Endothelial cell of umbilical vein (primary cell): ENCODE results near the gene NDUFS3. TPM values are rescaled to one million over a fixed set of nuclear protein-coding genes. Genes with fewer than 3 reads are reported as not detected.

ENCODE experiments used
- BruUV-seq: library from RNA; stranded (reverse); fragments of 400-500 nt; replicated peaks from 2 replicates; lab custom pipeline; 2021; lab: Mats Ljungman, UMichigan
- CTCF ChIA-PET: fragments of 300-600, 350-600 bp; sonication (Branson Sonifier 250); formaldehyde crosslinking; loops from one replicate; lab custom pipeline; 2021; ENCODE audit warnings: antibody characterized with exemption, inconsistent platforms; lab: Charles Lee
- POLR2A ChIA-PET: fragments of 300-600, 350-600 bp; sonication (Branson Sonifier 250); formaldehyde crosslinking; loops from one replicate; lab custom pipeline; 2021; ENCODE audit warnings: antibody characterized with exemption, inconsistent platforms; lab: Charles Lee
- DNase-seq: peaks from one replicate; pipeline ENCODE4 v3.0.0-alpha.2; 2011; ENCODE audit warnings: low read depth, low spot score
- FAIRE-seq: peaks from 2 replicates; lab custom pipeline; 2011; peaks lifted over from hg19 to GRCh38; lab: Jason Lieb, UNC
- H2AFZ ChIP-seq: 2 replicates; pipeline ENCODE4 v1.6.0; 2012; ENCODE audit warnings: low read depth, low read length, control low read depth, inconsistent platforms
- H3K27ac ChIP-seq: 2 replicates; pipeline ENCODE4 v1.5.1; 2011; ENCODE audit warnings: low read depth, mild to moderate bottlenecking, control low read depth, low read length, moderate library complexity; ENCODE audit not compliant: insufficient read depth
- H3K27me3 ChIP-seq, 2 experiments: 2 replicates each; pipeline versions ENCODE4 v1.6.0 to v1.6.1; 2011; ENCODE audit warnings: low read length in 2 of 2, mixed read lengths in 1 of 2; ENCODE audit not compliant: control insufficient read depth in 2 of 2, insufficient read depth in 2 of 2
- H3K36me3 ChIP-seq, 2 experiments: 2 replicates in 1 of 2; 3 replicates in 1 of 2; pipeline ENCODE4 v1.5.1; 2011; ENCODE audit warnings: low read length in 2 of 2, mild to moderate bottlenecking in 1 of 2, moderate library complexity in 1 of 2; ENCODE audit not compliant: control insufficient read depth in 2 of 2, insufficient read depth in 2 of 2; ENCODE audit errors: extremely low read depth in 1 of 2
- H3K4me1 ChIP-seq: 3 replicates; pipeline ENCODE4 v1.5.1; 2011; ENCODE audit warnings: mild to moderate bottlenecking, low read length; ENCODE audit not compliant: control insufficient read depth, insufficient read depth; ENCODE audit errors: extremely low read depth
- H3K4me2 ChIP-seq: 2 replicates; pipeline ENCODE4 v1.6.1; 2011; ENCODE audit warnings: low read length, control low read depth, mixed read lengths; ENCODE audit not compliant: insufficient read depth
- H3K4me3 ChIP-seq, 3 experiments: fragments of 200-600 bp in 1 of 3; sonication (generic), shearing (Covaris generic) in 1 of 3; replicated peaks in 1 of 3; 2 replicates each; pipeline ENCODE4 v1.5.1; 2011 to 2016; ENCODE audit warnings: control low read depth in 3 of 3, low read length in 3 of 3, mild to moderate bottlenecking in 2 of 3, inconsistent platforms in 1 of 3, low read depth in 1 of 3, moderate library complexity in 1 of 3; ENCODE audit not compliant: insufficient read depth in 1 of 3
- H3K79me2 ChIP-seq: 2 replicates; pipeline ENCODE4 v1.6.0; 2012; ENCODE audit warnings: low read length, inconsistent platforms; ENCODE audit not compliant: control insufficient read depth, insufficient read depth
- H3K9ac ChIP-seq: replicated peaks from 2 replicates; pipeline ENCODE3; 2011; ENCODE audit warnings: low read length, control low read depth; ENCODE audit not compliant: insufficient read depth; ENCODE audit errors: extremely low read depth
- H3K9me1 ChIP-seq: replicated peaks from 3 replicates; pipeline ENCODE4 v1.6.0; 2011; ENCODE audit warnings: mild to moderate bottlenecking, low read length; ENCODE audit not compliant: control insufficient read depth, insufficient read depth; ENCODE audit errors: extremely low read depth
- H3K9me3 ChIP-seq: replicated peaks from 2 replicates; pipeline ENCODE4 v1.5.1; 2012; ENCODE audit warnings: low read length, inconsistent platforms; ENCODE audit not compliant: control insufficient read depth, insufficient read depth
- H4K20me1 ChIP-seq: replicated peaks from 2 replicates; pipeline ENCODE3; 2011; ENCODE audit warnings: mild to moderate bottlenecking, low read length; ENCODE audit not compliant: control insufficient read depth, insufficient read depth; ENCODE audit errors: extremely low read depth
- CTCF ChIP-seq, 2 donors: IDR thresholded peaks; 1 replicate in 1 of 2; 2 replicates in 1 of 2; pipeline ENCODE4 v1.5.1; 2011; ENCODE audit warnings: low read length in 2 of 2, mild to moderate bottlenecking in 2 of 2, moderate library complexity in 2 of 2, control low read depth in 1 of 2, inconsistent platforms in 1 of 2, low read depth in 1 of 2; ENCODE audit not compliant: insufficient read depth in 1 of 2; ENCODE audit errors: extremely low read depth in 1 of 2
- EZH2 ChIP-seq: IDR thresholded peaks from 2 replicates; pipeline ENCODE4 v1.6.1; 2012; ENCODE audit warnings: borderline replicate concordance, low read depth, mild to moderate bottlenecking, moderate library complexity, low read length, inconsistent platforms; ENCODE audit not compliant: severe bottlenecking
- FOS ChIP-seq: IDR thresholded peaks from 2 replicates; pipeline ENCODE4 v1.6.1; 2011; ENCODE audit warnings: mild to moderate bottlenecking, low read length, moderate library complexity, borderline replicate concordance; ENCODE audit not compliant: insufficient read depth
- GATA2 ChIP-seq: IDR thresholded peaks from 2 replicates; pipeline ENCODE4 v1.7.0; 2011; ENCODE audit warnings: low read depth, mild to moderate bottlenecking, moderate library complexity, mixed read lengths, low read length; ENCODE audit not compliant: insufficient read length, insufficient read depth
- JUN ChIP-seq: IDR thresholded peaks from 2 replicates; pipeline ENCODE4 v1.6.1; 2011; ENCODE audit warnings: borderline replicate concordance, low read depth; ENCODE audit not compliant: insufficient read length, insufficient read depth
- MAX ChIP-seq: IDR thresholded peaks from 2 replicates; pipeline ENCODE4 v1.6.1; 2011; ENCODE audit not compliant: insufficient read depth, insufficient read length
- MYC ChIP-seq: IDR thresholded peaks from one replicate; pipeline ENCODE4 v1.6.1; 2011; ENCODE audit warnings: mild to moderate bottlenecking, low read depth, low read length
- POLR2A ChIP-seq: IDR thresholded peaks from 2 replicates; pipeline ENCODE4 v1.6.1; 2012; ENCODE audit warnings: low read depth, mild to moderate bottlenecking, control low read depth, low read length
- POLR2AphosphoS5 ChIP-seq: IDR thresholded peaks from 2 replicates; pipeline ENCODE4 v1.6.1; 2012; ENCODE audit warnings: low read depth, mild to moderate bottlenecking, control low read depth, low read length, moderate library complexity; ENCODE audit not compliant: insufficient read depth
- dilution Hi-C: fragments of 300-500 bp; cut with MboI; formaldehyde crosslinking; loops from one replicate; pipeline ENCODE4 v1.15.0; 2019; ENCODE audit warnings: low sequenced_read_pairs; ENCODE audit not compliant: extremely low pct_ligation_motif_present
- intact Hi-C: fragments of 100-400 bp; cut with micrococcal nuclease; formaldehyde crosslinking; loops from one replicate; pipeline ENCODE4 v1.10.0; 2022
- polyA plus RNA-seq, 4 experiments: library from polyadenylated mRNA; depleted of rRNA in 3 of 4; stranded (reverse) in 3 of 4; unstranded in 1 of 4; fragments of >200 nt; gene quantifications; 2 replicates each; pipeline versions ENCODE4 v1.2.1 to v1.2.3, GENCODE V29; 2011 to 2012; ENCODE audit warnings: missing spikeins in 1 of 4
- total RNA-seq: library from RNA; stranded (reverse); gene quantifications from 2 replicates; pipeline ENCODE4 v1.2.3, GENCODE V29; 2021

The NDUFS3 gene
- total and polyA plus RNA-seq, 2 donors (not counting 3 experiments of a cell fraction or from before 2014, with no cell fraction given): 99.7 to 169 TPM

DNA sequence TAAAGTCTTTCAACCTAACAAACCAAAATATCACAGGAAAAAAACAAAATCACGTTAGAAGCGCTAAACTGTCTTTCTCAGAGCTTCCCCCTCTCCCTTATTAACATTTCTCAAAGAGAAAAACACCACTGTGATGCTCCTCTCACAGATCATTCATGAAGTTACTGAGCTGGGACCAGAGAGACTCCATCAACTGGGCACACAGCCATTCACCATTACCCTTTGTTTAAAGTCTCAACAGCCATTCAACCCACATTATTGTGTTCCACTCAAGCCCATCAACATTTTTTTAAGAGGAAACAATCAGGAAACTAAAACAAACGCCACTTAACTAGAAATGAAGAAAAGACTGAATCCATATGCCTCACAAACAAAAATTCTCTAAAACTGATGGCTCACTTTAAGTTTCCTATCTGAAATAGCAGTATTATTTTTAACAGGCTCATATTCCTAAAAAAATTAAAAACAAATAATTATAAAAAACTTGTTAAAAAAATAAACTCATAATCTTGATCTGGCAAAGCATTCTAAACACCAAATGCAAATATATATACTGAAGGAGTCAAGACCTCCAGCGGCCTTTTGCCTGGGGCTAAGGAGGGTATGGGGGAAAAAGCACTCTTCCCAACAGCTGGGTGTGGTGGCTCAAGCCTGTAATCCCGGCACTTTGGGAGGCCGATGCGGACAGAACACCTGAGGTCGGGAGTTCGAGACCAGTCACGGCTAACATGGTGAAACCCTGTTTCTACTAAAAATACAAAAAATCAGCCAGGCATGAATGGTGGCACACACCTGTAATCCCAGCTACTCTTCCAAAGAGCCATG, 39.9 kb upstream of the NDUFS3 start:
- intact Hi-C loops (loop anchor here (2.0 kb wide), 2 partner anchors 14 kb away; partner anchors contain the start of gene CELF1), dilution Hi-C loops (no loop called here)
- no peak for TF ChIP-seq MYC
- TF ChIP-seq EZH2: no peak
- TF ChIP-seq FOS: no peak
- TF ChIP-seq CTCF (IDR thresholded peaks at IDR 0.05; ENCODE audit: extremely low read depth in 1 of 2, insufficient read depth in 1 of 2, low read depth in 1 of 2, low read length in 2 of 2): no peak
- no peak for TF ChIP-seq JUN
- no peak for TF ChIP-seq GATA2
- TF ChIP-seq POLR2A: no peak
- TF ChIP-seq MAX: no peak
- no peak for TF ChIP-seq POLR2AphosphoS5
- no peaks in the 10 kb centered on the region for H3K36me3 ChIP-seq
- H2AFZ ChIP-seq: no peak overlapping the region
- H3K4me1 ChIP-seq: peaks cover 27% of the 10 kb centered on the region
- no peaks in the 10 kb centered on the region for H3K9me1 ChIP-seq
- ChIA-PET CTCF (interaction anchor here (0.6 to 4.9 kb wide), 8 partner anchors 10 to 73 kb away, joined by 3 to 41 read pairs (median 4); partner anchors contain the start of gene CELF1), POLR2A (no interaction called here)
- H3K27ac ChIP-seq: peak overlapping the region; percentile 58
- no TSS peak for BruUV-seq
- H3K79me2 ChIP-seq: peaks cover 95% of the 10 kb centered on the region
- no peak overlapping the region for H3K4me3 ChIP-seq
- H3K4me2 ChIP-seq: peak overlapping the region; percentile 85
- no peaks in the 10 kb centered on the region for H3K9me3 ChIP-seq
- H3K9ac ChIP-seq: no peak overlapping the region
- FAIRE-seq (no peak), DNase-seq (peak; percentile 81)
- H4K20me1 ChIP-seq: peaks cover 13% of the 10 kb centered on the region
- no peaks in the 10 kb centered on the region for H3K27me3 ChIP-seq
